ENCODE data around the gene TNFSF13B. TPM values are rescaled to one million over a fixed set of nuclear protein-coding genes. Genes with fewer than 3 reads are reported as not detected.

TNFSF13B gene
- total RNA-seq, 1 donor from 2014 or later: 1.8 TPM

DNA sequence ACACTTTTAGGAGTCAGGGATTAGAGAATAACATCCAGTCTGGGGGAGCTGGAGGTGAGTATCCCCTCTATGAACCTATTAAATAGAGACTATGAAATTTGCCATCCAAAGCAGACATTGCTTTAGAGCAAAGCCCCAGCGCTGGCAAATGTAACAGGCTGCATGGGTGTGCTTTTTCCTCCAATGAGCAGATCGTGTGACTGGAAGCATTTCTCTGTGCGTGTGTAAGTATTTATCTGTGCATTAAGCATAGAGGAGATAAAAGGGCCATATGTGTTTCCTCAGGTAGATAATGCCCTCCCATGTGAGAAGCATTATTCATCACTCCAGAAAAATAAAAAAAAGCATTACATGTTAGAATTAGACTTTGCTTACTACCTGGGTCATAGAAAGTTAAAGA, 924 bp downstream of the TNFSF13B start:
- Mint-ChIP-seq H3K27me3 (ENCODE audit: unreplicated experiment) (no peaks in the 10 kb centered on the region), H3K4me1 (ENCODE audit: unreplicated experiment) (peaks cover 8% of the 10 kb centered on the region), H3K36me3 (ENCODE audit: low read depth, unreplicated experiment) (no peaks in the 10 kb centered on the region), H3K4me3 (ENCODE audit: unreplicated experiment) (no peak overlapping the region), H3K9me3 (ENCODE audit: unreplicated experiment) (no peaks in the 10 kb centered on the region), H3K27ac (ENCODE audit: unreplicated experiment) (no peak overlapping the region)
- no peak for DNase-seq (ENCODE audit: low spot score)
- no peak for TF ChIP-seq CTCF (IDR thresholded peaks at IDR 0.05; ENCODE audit: unreplicated experiment)

DNA sequence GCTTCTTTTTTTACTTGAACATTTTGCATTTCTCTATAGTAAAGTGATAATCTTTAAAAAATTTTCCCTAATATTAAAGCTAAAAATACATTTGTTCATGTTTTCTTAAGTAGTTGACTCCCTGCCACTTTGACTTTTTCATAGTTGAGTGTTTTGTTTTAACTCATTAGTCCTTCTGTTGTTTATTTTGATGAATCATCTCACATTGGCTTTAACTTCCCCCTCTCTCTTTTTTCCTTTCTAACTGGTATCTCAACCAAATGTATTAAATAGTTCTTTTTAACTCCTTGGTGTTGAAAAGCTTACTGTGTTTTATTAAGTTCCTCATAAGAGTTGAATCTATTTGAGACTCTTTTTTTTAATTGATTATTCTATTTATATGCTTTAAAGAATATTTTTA, 2.8 kb downstream of the TNFSF13B start:
- Mint-ChIP-seq H3K36me3 (ENCODE audit: low read depth, unreplicated experiment) (no peaks in the 10 kb centered on the region), H3K27me3 (ENCODE audit: unreplicated experiment) (no peaks in the 10 kb centered on the region), H3K4me3 (ENCODE audit: unreplicated experiment) (no peak overlapping the region), H3K9me3 (ENCODE audit: unreplicated experiment) (no peaks in the 10 kb centered on the region), H3K27ac (ENCODE audit: unreplicated experiment) (no peak overlapping the region), H3K4me1 (ENCODE audit: unreplicated experiment) (peaks cover 8% of the 10 kb centered on the region)
- TF ChIP-seq CTCF (IDR thresholded peaks at IDR 0.05; ENCODE audit: unreplicated experiment): no peak
- no peak for DNase-seq (ENCODE audit: low spot score)

DNA sequence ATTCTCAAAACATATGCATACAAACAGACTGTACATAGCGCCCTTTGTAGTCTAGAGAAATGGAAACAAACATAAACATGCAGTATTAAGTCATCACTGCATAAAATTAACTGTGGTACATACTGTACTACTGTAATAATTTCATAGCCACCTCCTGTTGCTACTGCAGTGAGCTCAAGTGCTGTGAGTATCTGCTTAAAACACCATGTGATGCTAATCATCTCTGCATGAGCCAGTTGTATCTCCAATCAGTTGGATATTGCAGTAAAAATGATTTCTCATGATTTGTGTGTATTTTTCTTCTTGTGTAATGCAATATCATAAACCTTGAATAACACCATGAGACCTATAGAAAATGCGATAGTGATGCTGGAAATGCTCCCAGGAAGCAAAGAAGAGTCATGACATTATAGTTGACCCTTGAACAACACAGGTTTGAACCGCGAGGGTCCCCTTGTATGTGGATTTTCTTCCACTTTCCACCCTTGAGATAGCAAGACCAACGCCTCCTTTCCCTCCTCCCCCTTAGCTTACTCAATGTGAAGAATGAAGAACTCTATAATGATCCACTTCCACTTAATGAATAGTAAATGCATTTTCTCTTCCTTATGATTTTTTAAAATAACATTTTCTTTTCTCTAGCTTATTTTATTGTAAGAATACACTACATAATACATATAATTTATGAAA, 4.1 kb downstream of the TNFSF13B start:
- peaks cover 8% of the 10 kb centered on the region for H3K4me1 Mint-ChIP-seq (ENCODE audit: unreplicated experiment)
- H3K4me3 Mint-ChIP-seq (ENCODE audit: unreplicated experiment): no peak overlapping the region
- no peaks in the 10 kb centered on the region for H3K36me3 Mint-ChIP-seq (ENCODE audit: low read depth, unreplicated experiment)
- no peak for TF ChIP-seq CTCF (IDR thresholded peaks at IDR 0.05; ENCODE audit: unreplicated experiment)
- no peaks in the 10 kb centered on the region for H3K9me3 Mint-ChIP-seq (ENCODE audit: unreplicated experiment)
- no peak for DNase-seq (ENCODE audit: low spot score)
- no peak overlapping the region for H3K27ac Mint-ChIP-seq (ENCODE audit: unreplicated experiment)
- no peaks in the 10 kb centered on the region for H3K27me3 Mint-ChIP-seq (ENCODE audit: unreplicated experiment)

DNA sequence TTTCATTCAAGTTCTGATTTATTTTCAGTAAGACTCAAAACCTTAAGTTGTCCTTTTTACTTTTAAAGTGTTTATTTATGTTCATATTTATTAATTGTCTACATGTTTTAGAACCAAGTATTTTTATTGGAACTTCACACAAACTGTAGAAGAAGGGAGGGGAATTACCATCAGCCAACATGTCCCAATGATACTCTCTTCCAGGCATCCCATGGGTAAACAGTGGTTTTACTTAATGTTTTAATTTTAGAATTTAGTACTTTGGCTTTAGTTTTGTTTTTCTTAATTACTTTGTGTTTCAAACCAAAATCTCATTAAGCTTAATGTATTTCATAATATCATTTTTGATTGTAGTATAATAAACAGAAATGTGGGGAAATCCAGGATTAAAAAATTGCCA, 5.2 kb downstream of the TNFSF13B start:
- no peaks in the 10 kb centered on the region for H3K9me3 Mint-ChIP-seq (ENCODE audit: unreplicated experiment)
- H3K27ac Mint-ChIP-seq (ENCODE audit: unreplicated experiment): no peak overlapping the region

More for the DNA sequence above, 5.2 kb downstream of the TNFSF13B start:
- H3K4me1 Mint-ChIP-seq (ENCODE audit: unreplicated experiment): peaks cover 2% of the 10 kb centered on the region
- no peak for TF ChIP-seq CTCF (IDR thresholded peaks at IDR 0.05; ENCODE audit: unreplicated experiment)
- peaks cover 3% of the 10 kb centered on the region for H3K27me3 Mint-ChIP-seq (ENCODE audit: unreplicated experiment)
- no peak for DNase-seq (ENCODE audit: low spot score)
- H3K4me3 Mint-ChIP-seq (ENCODE audit: unreplicated experiment): no peak overlapping the region
- no peaks in the 10 kb centered on the region for H3K36me3 Mint-ChIP-seq (ENCODE audit: low read depth, unreplicated experiment)
